Esophagus (tissue), 2 donors: ENCODE data around the gene ERN1. TPM values are rescaled to one million over a fixed set of nuclear protein-coding genes. Genes with fewer than 3 reads are reported as not detected.
"Not testable (repeated sequence)": the region's sequence is repeated elsewhere in the genome, so short reads cannot be mapped to it uniquely, and the experiment has no call there.

Experiments
- H3K27ac ChIP-seq, 2 donors: one replicate each; pipeline ENCODE4 v1.5.1; 2013; ENCODE audit warnings: low read depth in 2 of 2, mild to moderate bottlenecking in 2 of 2, inconsistent platforms in 1 of 2, low read length in 1 of 2, moderate library complexity in 1 of 2
- H3K27me3 ChIP-seq, 2 donors: one replicate each; pipeline ENCODE4 v1.6.1; 2013; ENCODE audit warnings: low read length in 2 of 2, control low read depth in 1 of 2, mild to moderate bottlenecking in 1 of 2; ENCODE audit not compliant: insufficient read depth in 2 of 2, control insufficient read depth in 1 of 2
- H3K36me3 ChIP-seq, 2 donors: one replicate each; pipeline ENCODE4 v1.6.1; 2013; ENCODE audit warnings: low read length in 1 of 2; ENCODE audit not compliant: control insufficient read depth in 2 of 2, insufficient read depth in 2 of 2
- H3K4me1 ChIP-seq, 2 donors: one replicate each; pipeline ENCODE4 v1.6.1; 2013; ENCODE audit warnings: low read length in 1 of 2; ENCODE audit not compliant: control insufficient read depth in 2 of 2, insufficient read depth in 2 of 2
- H3K4me3 ChIP-seq, 2 donors: one replicate each; pipeline ENCODE4 v1.5.1; 2013; ENCODE audit warnings: low read length in 2 of 2, mild to moderate bottlenecking in 2 of 2, low read depth in 1 of 2, moderate library complexity in 1 of 2
- H3K9me3 ChIP-seq, 2 donors: one replicate each; pipeline ENCODE4 v1.6.1; 2013; ENCODE audit warnings: mild to moderate bottlenecking in 2 of 2, low read depth in 1 of 2, low read length in 1 of 2, moderate library complexity in 1 of 2; ENCODE audit not compliant: control insufficient read depth in 2 of 2, insufficient read depth in 1 of 2
- WGBS, 2 donors: extraction: QIAGEN DNeasy Blood & Tissue Kit; methylation state at CpG; one replicate each; pipeline ENCODE4 v1.1.7; 2013; 5-methylcytosine and 5-hydroxymethylcytosine counted together
- polyA plus RNA-seq, 2 donors: library from polyadenylated mRNA; stranded (reverse); fragments of 200-250 nt; gene quantifications; one replicate each; pipeline ENCODE4 v1.2.3, GENCODE V29; 2013
- donor health status: healthy with polysubstance abuse.
- donor health status: Bipolar disorder and iron deficiency.

Gene ERN1
- polyA plus RNA-seq, 2 donors: 4.5 TPM

DNA sequence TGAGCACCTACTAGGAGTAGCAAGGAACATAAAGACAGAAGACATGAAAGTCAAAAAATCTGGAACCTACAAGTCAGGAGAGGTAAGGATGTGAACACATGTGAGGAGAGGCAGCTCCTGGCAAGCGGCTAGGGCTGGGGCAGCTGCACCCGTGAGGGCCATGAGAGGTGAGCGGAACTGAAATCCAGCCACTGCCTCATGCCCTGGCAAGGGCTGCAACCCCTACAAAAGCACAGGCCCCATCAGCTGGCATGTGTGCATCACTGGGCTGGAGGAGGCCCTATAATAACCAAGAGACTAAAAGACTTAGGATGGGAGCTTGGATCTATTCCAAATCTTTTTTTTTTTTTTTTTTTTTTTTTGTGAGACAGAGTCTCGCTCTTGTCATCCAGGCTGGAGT, 40.3 kb upstream of the ERN1 start:
- no peak overlapping the region for H3K27ac ChIP-seq
- H3K4me1 ChIP-seq: peaks cover 0 to 2% of the 10 kb centered on the region in 2 donors
- peaks cover 0 to 1% of the 10 kb centered on the region in 2 donors for H3K9me3 ChIP-seq
- H3K36me3 ChIP-seq: peaks cover 0 to 6% of the 10 kb centered on the region in 2 donors
- WGBS, 2 donors: 92 to 95% methylated on average over 4 of the region's 4 CpGs
- no peak overlapping the region for H3K4me3 ChIP-seq
- no peaks in the 10 kb centered on the region for H3K27me3 ChIP-seq

DNA sequence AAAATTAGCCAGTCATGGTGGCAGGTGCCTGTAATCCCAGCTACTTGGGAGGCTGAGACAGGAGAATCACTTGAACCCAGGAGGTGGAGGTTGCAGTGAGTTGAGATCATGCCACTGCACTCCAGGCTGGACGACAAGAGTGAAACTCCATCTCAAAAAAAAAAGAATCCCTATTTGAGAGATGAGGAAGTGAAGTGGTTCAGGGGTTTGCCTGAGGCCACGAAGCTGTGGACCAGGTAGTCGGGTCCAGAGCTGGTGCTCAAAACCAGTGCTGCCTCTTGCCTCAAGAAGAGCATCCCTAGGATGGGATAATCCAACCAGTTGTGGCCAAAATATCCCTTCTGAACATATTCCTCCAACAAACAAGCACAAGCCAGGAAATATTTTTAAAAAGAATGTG, 37.7 kb upstream of the ERN1 start:
- H3K4me1 ChIP-seq, H3K4me3 ChIP-seq, H3K27me3 ChIP-seq, H3K36me3 ChIP-seq, H3K9me3 ChIP-seq, H3K27ac ChIP-seq: not testable (repeated sequence)
- 90 to 94% methylated on average over 3 of the region's 3 CpGs for WGBS, 2 donors

DNA sequence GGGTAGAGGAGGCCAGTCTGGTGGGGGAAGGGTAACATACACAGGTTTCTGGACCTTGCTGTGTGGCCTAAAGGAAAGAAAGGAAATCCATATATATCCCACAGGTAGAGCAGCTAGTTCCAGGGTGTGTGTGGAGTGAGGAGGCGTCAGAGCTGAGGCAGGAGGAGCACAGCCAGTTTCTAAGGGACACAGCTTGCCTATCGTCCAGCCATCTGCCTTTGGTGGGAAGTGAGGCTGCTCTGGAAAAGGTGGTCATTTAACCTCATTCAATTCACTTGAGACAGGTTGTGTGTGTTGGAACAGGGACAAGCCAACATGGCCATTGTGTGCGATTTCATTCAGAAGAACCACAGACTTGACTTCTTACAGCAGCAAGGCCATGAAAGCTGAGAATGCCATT, 36.9 kb upstream of the ERN1 start:
- Histone ChIP-seq H3K9me3 (no peaks in the 10 kb centered on the region), H3K4me3 (no peak overlapping the region), H3K36me3 (peaks cover 0 to 3% of the 10 kb centered on the region in 2 donors), H3K4me1 (peaks cover 0 to 9% of the 10 kb centered on the region in 2 donors), H3K27me3 (no peaks in the 10 kb centered on the region), H3K27ac (peak overlapping the region in 1 of 2 donors; percentile 67)
- 92 to 96% methylated on average over 3 of the region's 3 CpGs for WGBS, 2 donors

DNA sequence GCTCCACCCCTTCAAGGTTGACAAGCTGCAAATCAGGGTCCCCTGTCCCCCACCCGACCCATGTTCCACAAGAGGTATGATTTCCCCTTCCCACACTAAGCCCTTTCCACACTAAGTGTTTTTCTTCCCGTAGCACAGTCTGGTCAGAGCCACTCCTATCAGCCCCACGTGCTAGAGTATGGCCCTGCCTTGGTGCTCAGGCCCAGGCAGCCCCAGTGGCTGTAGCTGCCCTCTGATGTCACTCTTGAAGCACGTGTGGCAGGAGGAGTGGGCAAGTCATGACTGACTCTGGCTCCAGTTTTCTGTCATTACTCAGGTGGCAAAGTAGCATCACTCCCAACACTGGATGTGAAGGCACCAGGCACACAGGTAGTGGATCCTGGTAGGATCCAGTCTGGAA, 35.4 kb upstream of the ERN1 start:
- H3K27ac ChIP-seq: peak overlapping the region in 1 of 2 donors; percentile 22
- H3K4me3 ChIP-seq: no peak overlapping the region
- WGBS, 2 donors: 85 to 92% methylated on average over 4 of the region's 4 CpGs
- H3K27me3 ChIP-seq: no peaks in the 10 kb centered on the region
- H3K36me3 ChIP-seq: peaks cover 0 to 6% of the 10 kb centered on the region in 2 donors
- peaks cover 0 to 9% of the 10 kb centered on the region in 2 donors for H3K4me1 ChIP-seq
- H3K9me3 ChIP-seq: no peaks in the 10 kb centered on the region

DNA sequence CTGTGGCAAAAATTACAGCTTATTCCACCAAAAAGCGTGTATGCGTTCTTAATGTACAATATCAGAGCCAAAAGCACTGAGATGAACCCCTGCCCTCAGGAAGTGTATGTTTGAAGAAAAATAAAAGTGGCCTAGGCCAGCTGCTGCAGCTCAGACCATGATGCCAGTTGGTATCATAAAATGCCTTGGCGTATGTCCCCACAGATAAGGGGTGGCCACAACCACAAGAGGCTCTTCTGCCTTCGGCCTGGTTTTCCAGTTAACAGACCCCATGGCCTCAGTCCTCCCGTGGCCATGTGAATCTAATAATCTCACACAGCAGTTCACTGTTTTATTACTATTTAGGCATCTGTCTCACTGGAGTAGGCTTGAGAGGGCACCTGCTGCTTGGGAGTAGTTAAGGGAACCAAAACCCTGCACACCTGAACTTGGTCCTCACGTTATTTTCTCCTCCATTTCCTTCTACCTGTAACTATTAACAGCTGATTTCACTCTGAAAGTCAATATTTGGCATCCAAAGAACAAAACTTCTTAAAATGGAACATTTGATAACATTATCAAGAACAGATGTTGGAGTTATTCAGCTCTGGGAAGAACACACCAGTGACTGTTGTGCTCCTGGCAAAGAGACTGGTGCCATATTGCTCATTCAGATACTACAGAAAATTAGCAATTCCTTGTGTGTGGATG, 34.8 kb upstream of the ERN1 start:
- Histone ChIP-seq H3K36me3 (peaks cover 0 to 6% of the 10 kb centered on the region in 2 donors), H3K4me1 (peaks cover 0 to 9% of the 10 kb centered on the region in 2 donors), H3K27ac (no peak overlapping the region), H3K9me3 (no peaks in the 10 kb centered on the region), H3K27me3 (no peaks in the 10 kb centered on the region), H3K4me3 (no peak overlapping the region)
- WGBS, 2 donors: 72 to 96% methylated on average over 6 of the region's 6 CpGs

DNA sequence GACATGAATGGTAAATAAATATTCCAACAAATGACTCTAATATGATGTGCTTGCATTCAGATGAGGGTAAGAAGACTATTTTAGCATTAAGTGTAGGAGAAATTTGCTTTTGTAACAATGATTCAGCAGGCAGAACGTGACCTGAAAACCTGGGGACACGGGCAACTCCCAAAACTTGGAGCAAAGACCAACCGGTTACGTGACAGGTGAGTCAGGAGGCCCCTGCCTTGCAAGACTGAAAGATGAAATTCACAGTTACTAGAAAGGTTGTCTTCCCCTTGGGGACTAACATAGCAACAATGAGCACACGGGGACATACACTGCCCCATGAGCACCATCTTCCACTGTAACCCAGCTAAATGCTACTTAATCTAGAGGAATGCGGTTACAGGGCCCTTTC, 33.5 kb upstream of the ERN1 start:
- no peaks in the 10 kb centered on the region for H3K27me3 ChIP-seq
- 61 to 64% methylated on average over 6 of the region's 6 CpGs for WGBS, 2 donors
- H3K27ac ChIP-seq: peak overlapping the region in 1 of 2 donors; percentile 59
- H3K4me3 ChIP-seq: no peak overlapping the region
- peaks cover 0 to 9% of the 10 kb centered on the region in 2 donors for H3K4me1 ChIP-seq
- no peaks in the 10 kb centered on the region for H3K9me3 ChIP-seq
- H3K36me3 ChIP-seq: peaks cover 0 to 6% of the 10 kb centered on the region in 2 donors

DNA sequence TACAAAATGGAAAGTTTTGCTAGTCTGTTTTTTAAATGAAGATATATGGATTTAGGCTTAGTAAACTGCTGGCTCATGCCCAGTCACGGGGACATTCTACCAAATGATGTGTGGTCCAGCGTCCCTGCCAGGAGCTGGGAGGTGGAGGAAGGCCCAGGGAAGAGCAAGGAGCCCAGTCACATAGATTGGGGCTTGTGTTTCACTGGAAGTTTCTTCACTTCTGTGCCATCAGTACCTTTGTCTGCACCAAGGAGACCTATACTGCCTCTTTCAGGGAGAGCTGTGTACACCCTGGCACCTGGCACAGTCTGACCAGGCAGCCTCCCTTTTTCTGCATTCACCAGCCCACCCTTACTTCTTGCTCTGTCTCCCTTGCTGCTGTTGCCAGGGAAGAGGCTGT, 32.6 kb upstream of the ERN1 start:
- H3K4me1 ChIP-seq: peaks cover 0 to 9% of the 10 kb centered on the region in 2 donors
- no peaks in the 10 kb centered on the region for H3K27me3 ChIP-seq
- WGBS, 2 donors: 88 to 93% methylated on average over 2 of the region's 2 CpGs
- peaks cover 0 to 6% of the 10 kb centered on the region in 2 donors for H3K36me3 ChIP-seq
- no peaks in the 10 kb centered on the region for H3K9me3 ChIP-seq
- no peak overlapping the region for H3K27ac ChIP-seq
- H3K4me3 ChIP-seq: no peak overlapping the region

DNA sequence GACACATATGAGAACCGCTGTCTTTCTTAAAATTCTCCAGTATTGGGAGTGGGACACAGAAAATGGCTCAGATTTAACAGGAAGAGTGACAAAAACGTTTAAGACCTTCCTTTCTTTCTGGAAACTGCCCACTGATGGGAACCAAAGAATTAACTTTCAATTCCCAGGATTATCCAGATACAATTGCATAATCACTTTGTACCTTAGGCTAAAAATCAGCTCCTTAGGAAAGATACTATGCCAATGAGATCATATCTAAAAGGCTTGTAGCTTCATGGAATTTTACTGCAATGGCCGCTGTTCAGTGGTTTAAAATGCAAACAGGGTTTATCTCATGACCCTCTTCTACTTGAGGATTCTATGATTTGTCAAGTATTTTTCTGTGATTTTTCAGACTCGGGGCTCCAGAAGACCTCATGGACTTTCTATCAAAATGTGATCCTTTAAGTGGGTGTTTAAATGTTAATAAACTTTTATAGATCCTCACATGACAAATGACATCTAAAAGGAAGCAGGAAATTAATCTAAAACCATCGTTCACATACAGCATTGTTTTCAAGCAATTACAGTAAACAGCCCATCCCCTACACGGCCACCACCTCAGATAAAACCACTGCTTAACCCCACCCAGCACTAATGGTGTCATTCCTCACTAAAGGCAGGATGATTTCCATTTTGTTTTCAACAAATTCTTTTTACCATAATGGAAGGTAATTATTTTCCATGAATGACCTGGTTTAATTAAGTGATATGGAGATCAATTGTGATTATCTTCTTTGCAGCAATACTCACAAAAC, 31.6 kb upstream of the ERN1 start:
- Histone ChIP-seq H3K36me3 (peaks cover 0 to 6% of the 10 kb centered on the region in 2 donors), H3K4me1 (peaks cover 0 to 9% of the 10 kb centered on the region in 2 donors), H3K4me3 (no peak overlapping the region), H3K27me3 (no peaks in the 10 kb centered on the region), H3K27ac (no peak overlapping the region), H3K9me3 (no peaks in the 10 kb centered on the region)
- 66 to 69% methylated on average over 6 of the region's 6 CpGs for WGBS, 2 donors

DNA sequence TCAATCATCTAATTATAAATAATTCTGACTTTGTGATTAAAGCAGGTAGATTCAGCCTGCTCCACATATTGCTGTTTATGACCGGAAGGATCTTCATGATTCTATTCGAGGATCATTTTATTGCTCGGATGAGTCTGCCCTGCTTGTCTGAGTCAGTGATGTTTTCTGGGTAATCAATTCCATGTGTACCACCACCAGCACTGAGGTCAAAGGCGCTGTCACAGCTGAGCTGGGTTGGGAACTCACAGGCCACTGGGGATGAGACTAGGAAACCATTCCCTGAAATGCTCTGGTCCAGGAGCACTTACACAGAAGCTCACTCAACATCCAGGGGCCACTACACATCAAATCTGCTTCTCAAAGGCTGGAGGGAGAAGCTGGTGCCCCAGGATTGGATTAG, 30.4 kb upstream of the ERN1 start:
- Histone ChIP-seq H3K36me3 (peaks cover 0 to 4% of the 10 kb centered on the region in 2 donors), H3K27ac (no peak overlapping the region), H3K9me3 (no peaks in the 10 kb centered on the region), H3K4me1 (peaks cover 0 to 7% of the 10 kb centered on the region in 2 donors), H3K27me3 (no peaks in the 10 kb centered on the region), H3K4me3 (no peak overlapping the region)
- WGBS, 2 donors: 93% methylated on average over 4 of the region's 4 CpGs
